ENCODE measurements around the gene ATP13A3. TPM values are rescaled to one million over a fixed set of nuclear protein-coding genes. Genes with fewer than 3 reads are reported as not detected.

ATP13A3 gene
- total RNA-seq, 2 experiments from 2014 or later: 79.5 to 84.5 TPM

DNA sequence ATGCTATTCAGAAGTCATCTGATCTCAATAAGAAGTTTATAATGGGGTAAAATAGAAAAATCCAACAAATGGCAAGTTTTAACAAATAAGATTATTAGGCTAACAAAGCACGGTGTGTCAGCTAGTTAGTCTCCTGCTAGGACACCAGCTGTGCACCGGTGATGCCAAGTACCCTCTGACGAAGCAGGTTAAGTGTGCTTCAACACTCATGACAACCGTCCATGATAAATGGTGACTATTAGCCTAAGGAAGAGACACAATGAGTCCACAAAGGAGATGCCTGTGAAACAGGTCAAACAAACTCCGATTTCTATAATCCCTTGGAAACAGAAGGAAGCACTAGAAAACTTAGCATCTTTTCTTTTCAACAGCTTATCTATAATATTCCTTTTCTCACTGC lies 36.5 kb downstream of the ATP13A3 start:
- Histone ChIP-seq H2AFZ (ENCODE audit: low read length) (no peak overlapping the region), H3K27ac (ENCODE audit: low read depth, low read length, poor library complexity, severe bottlenecking) (no peak overlapping the region), H3K4me2 (ENCODE audit: low read length) (no peak overlapping the region), H3K36me3 (ENCODE audit: insufficient read depth, low read length) (peaks cover 91% of the 10 kb centered on the region), H3K4me1 (ENCODE audit: insufficient read depth, low read length, poor library complexity, severe bottlenecking) (peaks cover 11% of the 10 kb centered on the region), H4K20me1 (ENCODE audit: insufficient read depth, low read length) (no peaks in the 10 kb centered on the region), H3K9me3 (ENCODE audit: low read length) (no peaks in the 10 kb centered on the region), H3K9me2 (ENCODE audit: insufficient read depth, low read length) (no peaks in the 10 kb centered on the region), H3K79me2 (ENCODE audit: insufficient read depth, low read depth, low read length) (no peaks in the 10 kb centered on the region), H3K4me3 (ENCODE audit: low read depth, low read length, poor library complexity, severe bottlenecking) (no peak overlapping the region)
- CTCF ChIA-PET (ENCODE audit: unreplicated experiment): no interaction called here
- DNase-seq (ENCODE audit: low spot score): no peak
- POLR2A ChIA-PET: interaction anchor here (0.6 to 1.5 kb wide), 5 partner anchors 9 to 975 kb away, joined by 3 to 6 read pairs (median 3); no protein-coding TSS in a partner anchor
- TF ChIP-seq EZH2phosphoT487 (IDR thresholded peaks at IDR 0.05; ENCODE audit: borderline replicate concordance, low read depth, low read length): no peak
- no peak for TF ChIP-seq CTCF (conservative IDR thresholded peaks at IDR 0.05; ENCODE audit: low read length)
- intact Hi-C loops (cut with micrococcal nuclease; ENCODE audit: unreplicated experiment): no loop called here
- no TSS peak for BruUV-seq (replicated peaks)

DNA sequence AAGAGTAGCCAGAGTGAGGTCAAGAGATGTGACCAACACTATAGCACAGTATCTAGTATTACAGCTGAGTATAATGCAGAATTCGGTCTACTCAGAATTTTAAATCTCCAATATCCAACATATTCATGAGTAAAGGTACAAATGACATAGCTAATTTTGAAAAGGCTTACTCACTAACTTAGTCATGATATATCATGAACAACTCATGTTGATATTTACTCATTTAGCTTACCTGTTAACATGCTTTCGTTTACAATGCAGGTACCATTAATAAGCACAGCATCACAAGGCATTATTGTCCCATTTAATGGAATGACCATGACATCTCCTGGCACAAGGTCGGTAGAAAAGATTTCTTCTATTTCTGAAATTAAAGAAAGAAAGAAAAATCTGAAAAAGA lies 36.9 kb downstream of the ATP13A3 start:
- H3K4me3 ChIP-seq (ENCODE audit: low read depth, low read length, poor library complexity, severe bottlenecking): no peak overlapping the region
- no peak for DNase-seq (ENCODE audit: low spot score)
- peaks cover 11% of the 10 kb centered on the region for H3K4me1 ChIP-seq (ENCODE audit: insufficient read depth, low read length, poor library complexity, severe bottlenecking)
- ChIA-PET CTCF (ENCODE audit: unreplicated experiment) (no interaction called here), POLR2A (interaction anchor here (0.5 to 1.5 kb wide), 7 partner anchors 8 to 975 kb away, joined by 3 to 6 read pairs (median 3); no protein-coding TSS in a partner anchor)
- intact Hi-C loops (cut with micrococcal nuclease; ENCODE audit: unreplicated experiment): no loop called here
- no peaks in the 10 kb centered on the region for H3K79me2 ChIP-seq (ENCODE audit: insufficient read depth, low read depth, low read length)
- H3K9me3 ChIP-seq (ENCODE audit: low read length): no peaks in the 10 kb centered on the region
- no peak overlapping the region for H3K4me2 ChIP-seq (ENCODE audit: low read length)
- BruUV-seq (replicated peaks): no TSS peak
- H3K27ac ChIP-seq (ENCODE audit: low read depth, low read length, poor library complexity, severe bottlenecking): no peak overlapping the region
- TF ChIP-seq CTCF (conservative IDR thresholded peaks at IDR 0.05; ENCODE audit: low read length) (no peak), EZH2phosphoT487 (IDR thresholded peaks at IDR 0.05; ENCODE audit: borderline replicate concordance, low read depth, low read length) (no peak)
- no peak overlapping the region for H2AFZ ChIP-seq (ENCODE audit: low read length)
- H4K20me1 ChIP-seq (ENCODE audit: insufficient read depth, low read length): no peaks in the 10 kb centered on the region
- H3K9me2 ChIP-seq (ENCODE audit: insufficient read depth, low read length): no peaks in the 10 kb centered on the region
- peaks cover 91% of the 10 kb centered on the region for H3K36me3 ChIP-seq (ENCODE audit: insufficient read depth, low read length)

- H2AFZ ChIP-seq (ENCODE audit: low read length): no peak overlapping the region
- no peaks in the 10 kb centered on the region for H3K9me2 ChIP-seq (ENCODE audit: insufficient read depth, low read length)
- no peaks in the 10 kb centered on the region for H4K20me1 ChIP-seq (ENCODE audit: insufficient read depth, low read length)
- H3K4me3 ChIP-seq (ENCODE audit: low read depth, low read length, poor library complexity, severe bottlenecking): no peak overlapping the region
- no peaks in the 10 kb centered on the region for H3K9me3 ChIP-seq (ENCODE audit: low read length)
- H3K36me3 ChIP-seq (ENCODE audit: insufficient read depth, low read length): peaks cover 86% of the 10 kb centered on the region
- POLR2A ChIA-PET: interaction anchor here (0.7 to 2.0 kb wide), 8 partner anchors 9 to 850 kb away, joined by 3 to 9 read pairs (median 4); no protein-coding TSS in a partner anchor
- BruUV-seq (replicated peaks): no TSS peak
- CTCF ChIA-PET (ENCODE audit: unreplicated experiment): no interaction called here
- H3K27ac ChIP-seq (ENCODE audit: low read depth, low read length, poor library complexity, severe bottlenecking): no peak overlapping the region
- DNase-seq (ENCODE audit: low spot score): no peak
- TF ChIP-seq EZH2phosphoT487 (IDR thresholded peaks at IDR 0.05; ENCODE audit: borderline replicate concordance, low read depth, low read length) (no peak), CTCF (conservative IDR thresholded peaks at IDR 0.05; ENCODE audit: low read length) (no peak)
- no peak overlapping the region for H3K4me2 ChIP-seq (ENCODE audit: low read length)
- intact Hi-C loops (cut with micrococcal nuclease; ENCODE audit: unreplicated experiment): no loop called here
- peaks cover 11% of the 10 kb centered on the region for H3K4me1 ChIP-seq (ENCODE audit: insufficient read depth, low read length, poor library complexity, severe bottlenecking)
- H3K79me2 ChIP-seq (ENCODE audit: insufficient read depth, low read depth, low read length): no peaks in the 10 kb centered on the region
Measured at GRCh38 chr3:194447657-194448056, 39.1 kb downstream of the ATP13A3 start.
